HepG2 (cell line): ENCODE measurements around the gene DHRS4L2. TPM values are rescaled to one million over a fixed set of nuclear protein-coding genes. Genes with fewer than 3 reads are reported as not detected.

Experiments
- CENPX ChIP-seq: sonication (generic); formaldehyde crosslinking; IDR thresholded peaks from 2 replicates; pipeline ENCODE4 v1.9.0; 2021; ENCODE audit warnings: mild to moderate bottlenecking, missing genetic modification reagents, moderate library complexity
- MED13 ChIP-seq: sonication (generic); formaldehyde crosslinking; IDR thresholded peaks from 2 replicates; pipeline ENCODE4 v1.5.0; 2020; ENCODE audit warnings: missing genetic modification reagents
- NFIB ChIP-seq: sonication (generic); formaldehyde crosslinking; IDR thresholded peaks from 2 replicates; pipeline ENCODE4 v1.9.0; 2021; ENCODE audit warnings: missing genetic modification reagents, mild to moderate bottlenecking, borderline replicate concordance
- PPARG ChIP-seq: conservative IDR thresholded peaks from 2 replicates; pipeline ENCODE4 v1.6.1; 2016; ENCODE audit warnings: missing biosample characterization, missing genetic modification reagents
- SMAD9 ChIP-seq: sonication (generic); formaldehyde crosslinking; IDR thresholded peaks from 2 replicates; pipeline ENCODE4 v1.5.1; 2020; ENCODE audit warnings: mild to moderate bottlenecking, missing genetic modification reagents
- ZNF230 ChIP-seq: sonication (generic); formaldehyde crosslinking; IDR thresholded peaks from 2 replicates; pipeline ENCODE4 v1.4.0; 2020; ENCODE audit warnings: mild to moderate bottlenecking, missing genetic modification reagents
- ZNF292 ChIP-seq: sonication (generic); formaldehyde crosslinking; IDR thresholded peaks from 2 replicates; pipeline ENCODE4 v1.8.1; 2022; ENCODE audit warnings: mild to moderate bottlenecking, low read depth, missing genetic modification reagents, borderline replicate concordance
- ZNF431 ChIP-seq: sonication (generic); formaldehyde crosslinking; IDR thresholded peaks from 2 replicates; pipeline ENCODE4 v1.9.0; 2022; ENCODE audit warnings: missing genetic modification reagents, low read depth, mild to moderate bottlenecking, borderline replicate concordance
- ZNF546 ChIP-seq: sonication (generic); formaldehyde crosslinking; conservative IDR thresholded peaks from 2 replicates; pipeline ENCODE4 v1.8.1; 2023; ENCODE audit warnings: mild to moderate bottlenecking, missing genetic modification reagents
- ZNF558 ChIP-seq: sonication (generic); formaldehyde crosslinking; IDR thresholded peaks from 2 replicates; pipeline ENCODE4 v1.9.0; 2022; ENCODE audit warnings: mild to moderate bottlenecking, missing genetic modification reagents, borderline replicate concordance
- ZNF768 ChIP-seq: sonication (generic); formaldehyde crosslinking; IDR thresholded peaks from 2 replicates; pipeline ENCODE4 v1.4.0; 2020; ENCODE audit warnings: missing genetic modification reagents
- ZNF782 ChIP-seq: sonication (generic); formaldehyde crosslinking; IDR thresholded peaks from 2 replicates; pipeline ENCODE4 v1.4.0; 2020; ENCODE audit warnings: missing genetic modification reagents, mild to moderate bottlenecking, borderline replicate concordance
- polyA plus RNA-seq, 8 experiments: library from polyadenylated mRNA; depleted of rRNA in 3 of 8; stranded (reverse) in 7 of 8; unstranded in 1 of 8; fragments of >200 nt; fragmentation: Illumina TruSeq in 4 of 8; extraction: Trizol in 4 of 8; gene quantifications; 2 replicates each; pipeline versions ENCODE4 v1.2.1 to v1.2.3, GENCODE V29; 2011 to 2016; ENCODE audit warnings: low read depth in 4 of 8, missing spikeins in 1 of 8, mixed read lengths in 1 of 8; ENCODE audit not compliant: insufficient read depth in 1 of 8
- total RNA-seq, 5 experiments: library from RNA; depleted of rRNA; stranded (reverse); fragments of >200 nt; fragmentation: Illumina TruSeq; extraction: Trizol; gene quantifications; 2 replicates each; pipeline ENCODE4 v1.2.3, GENCODE V29; 2016; ENCODE audit warnings: low read depth in 1 of 5
- TF ChIP-seq, protein P1 (sequence below): sonication (generic); formaldehyde crosslinking; IDR thresholded peaks from 2 replicates; pipeline ENCODE4 v1.5.0; 2020; ENCODE audit warnings: mild to moderate bottlenecking, missing genetic modification reagents
- TF ChIP-seq, protein P2 (sequence below): sonication (generic); formaldehyde crosslinking; IDR thresholded peaks from 2 replicates; pipeline ENCODE4 v1.5.1; 2020; ENCODE audit warnings: missing genetic modification reagents, mild to moderate bottlenecking, borderline replicate concordance
- TF ChIP-seq, protein P3 (sequence below): sonication (generic); formaldehyde crosslinking; IDR thresholded peaks from 2 replicates; pipeline ENCODE4 v1.8.1; 2023; ENCODE audit warnings: mild to moderate bottlenecking, moderate library complexity, missing genetic modification reagents
- TF ChIP-seq, protein P4 (sequence below): sonication (generic); formaldehyde crosslinking; IDR thresholded peaks from 2 replicates; pipeline ENCODE4 v1.4.0; 2020; ENCODE audit warnings: low read depth, missing genetic modification reagents
- TF ChIP-seq, protein P5 (sequence below): sonication (generic); formaldehyde crosslinking; IDR thresholded peaks from 2 replicates; pipeline ENCODE4 v1.4.0; 2020; ENCODE audit warnings: mild to moderate bottlenecking, missing genetic modification reagents

The DHRS4L2 gene
- total and polyA plus RNA-seq, 2 of the 13 experiments (the other 11 are each of a cell fraction or from before 2014, with no cell fraction given): 24.7 to 38.2 TPM

DNA sequence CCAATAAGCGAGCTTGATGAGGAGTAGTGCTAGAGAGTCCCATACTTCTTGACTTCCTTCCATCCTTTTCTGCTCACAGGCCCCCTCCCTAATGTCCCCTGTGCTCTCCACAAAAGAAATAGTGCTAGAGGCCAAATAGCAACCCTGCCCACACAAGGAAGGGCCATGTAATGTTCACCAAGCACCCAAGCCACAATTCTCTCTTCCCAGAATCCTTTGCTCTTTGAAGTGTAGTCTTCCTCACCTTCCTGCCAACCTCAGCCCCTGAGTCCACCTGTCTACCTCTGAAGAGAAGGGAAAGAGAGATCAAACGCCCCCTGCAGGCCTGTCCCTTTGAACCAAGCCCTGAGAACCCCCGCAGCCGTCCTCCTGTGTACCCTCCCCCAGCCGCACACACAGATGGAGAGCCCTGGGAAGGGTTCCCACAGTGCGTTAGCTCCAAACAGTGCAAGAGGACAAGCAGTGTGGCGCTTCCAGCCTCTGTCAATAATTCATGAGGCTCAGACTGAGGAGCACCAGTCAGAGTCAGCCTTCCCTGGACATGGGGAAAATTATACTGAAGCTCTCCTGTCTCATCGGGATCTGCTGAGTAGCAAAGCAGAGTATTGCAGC is 37.0 kb upstream of the DHRS4L2 start (continued):
- TF ChIP-seq, protein P1, sequence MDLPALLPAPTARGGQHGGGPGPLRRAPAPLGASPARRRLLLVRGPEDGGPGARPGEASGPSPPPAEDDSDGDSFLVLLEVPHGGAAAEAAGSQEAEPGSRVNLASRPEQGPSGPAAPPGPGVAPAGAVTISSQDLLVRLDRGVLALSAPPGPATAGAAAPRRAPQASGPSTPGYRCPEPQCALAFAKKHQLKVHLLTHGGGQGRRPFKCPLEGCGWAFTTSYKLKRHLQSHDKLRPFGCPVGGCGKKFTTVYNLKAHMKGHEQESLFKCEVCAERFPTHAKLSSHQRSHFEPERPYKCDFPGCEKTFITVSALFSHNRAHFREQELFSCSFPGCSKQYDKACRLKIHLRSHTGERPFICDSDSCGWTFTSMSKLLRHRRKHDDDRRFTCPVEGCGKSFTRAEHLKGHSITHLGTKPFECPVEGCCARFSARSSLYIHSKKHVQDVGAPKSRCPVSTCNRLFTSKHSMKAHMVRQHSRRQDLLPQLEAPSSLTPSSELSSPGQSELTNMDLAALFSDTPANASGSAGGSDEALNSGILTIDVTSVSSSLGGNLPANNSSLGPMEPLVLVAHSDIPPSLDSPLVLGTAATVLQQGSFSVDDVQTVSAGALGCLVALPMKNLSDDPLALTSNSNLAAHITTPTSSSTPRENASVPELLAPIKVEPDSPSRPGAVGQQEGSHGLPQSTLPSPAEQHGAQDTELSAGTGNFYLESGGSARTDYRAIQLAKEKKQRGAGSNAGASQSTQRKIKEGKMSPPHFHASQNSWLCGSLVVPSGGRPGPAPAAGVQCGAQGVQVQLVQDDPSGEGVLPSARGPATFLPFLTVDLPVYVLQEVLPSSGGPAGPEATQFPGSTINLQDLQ (CRISPR knock-in tag): 0 out of 2 replicates have a peak, but pooled peaks have one; percentile 56
- TF ChIP-seq MED13 (CRISPR knock-in tag): no peak
- TF ChIP-seq, protein P2, sequence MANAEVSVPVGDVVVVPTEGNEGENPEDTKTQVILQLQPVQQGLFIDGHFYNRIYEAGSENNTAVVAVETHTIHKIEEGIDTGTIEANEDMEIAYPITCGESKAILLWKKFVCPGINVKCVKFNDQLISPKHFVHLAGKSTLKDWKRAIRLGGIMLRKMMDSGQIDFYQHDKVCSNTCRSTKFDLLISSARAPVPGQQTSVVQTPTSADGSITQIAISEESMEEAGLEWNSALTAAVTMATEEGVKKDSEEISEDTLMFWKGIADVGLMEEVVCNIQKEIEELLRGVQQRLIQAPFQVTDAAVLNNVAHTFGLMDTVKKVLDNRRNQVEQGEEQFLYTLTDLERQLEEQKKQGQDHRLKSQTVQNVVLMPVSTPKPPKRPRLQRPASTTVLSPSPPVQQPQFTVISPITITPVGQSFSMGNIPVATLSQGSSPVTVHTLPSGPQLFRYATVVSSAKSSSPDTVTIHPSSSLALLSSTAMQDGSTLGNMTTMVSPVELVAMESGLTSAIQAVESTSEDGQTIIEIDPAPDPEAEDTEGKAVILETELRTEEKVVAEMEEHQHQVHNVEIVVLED (CRISPR knock-in tag): 0 out of 2 replicates have a peak, but pooled peaks have one; percentile 48
- TF ChIP-seq ZNF768: 0 out of 2 replicates have a peak, but pooled peaks have one; percentile 33
- no peak for TF ChIP-seq PPARG (CRISPR knock-in tag)
- 0 out of 2 replicates have a peak, but pooled peaks have one; percentile 59 for TF ChIP-seq SMAD9 (CRISPR knock-in tag)
- peak; percentile 44; the same call in 1 of the 2 replicates for TF ChIP-seq ZNF546
- TF ChIP-seq, protein P3, sequence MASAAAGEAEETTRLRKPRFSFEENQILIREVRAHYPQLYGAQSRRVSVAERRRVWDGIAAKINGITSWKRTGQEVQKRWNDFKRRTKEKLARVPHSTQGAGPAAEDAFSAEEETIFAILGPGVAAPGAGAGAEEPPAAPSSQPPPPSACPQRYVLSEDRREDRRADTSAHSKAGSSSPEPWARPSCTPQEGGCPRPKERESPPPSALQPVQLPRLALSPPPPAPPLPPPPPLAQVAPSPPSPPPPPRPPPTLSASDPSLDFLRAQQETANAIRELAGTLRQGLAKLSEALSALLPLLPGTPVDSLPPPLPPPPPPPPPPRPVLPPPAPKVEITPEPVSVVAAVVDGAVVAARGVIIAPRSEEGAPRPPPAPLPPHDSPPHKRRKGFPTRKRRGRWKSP (CRISPR knock-in tag): peak; percentile 79; the same call in 1 of the 2 replicates
- peak; percentile 58; the same call in 1 of the 2 replicates for TF ChIP-seq ZNF782
- peak; percentile 82; the same call in 1 of the 2 replicates for TF ChIP-seq ZNF431 (CRISPR knock-in tag)
- TF ChIP-seq, protein P4, sequence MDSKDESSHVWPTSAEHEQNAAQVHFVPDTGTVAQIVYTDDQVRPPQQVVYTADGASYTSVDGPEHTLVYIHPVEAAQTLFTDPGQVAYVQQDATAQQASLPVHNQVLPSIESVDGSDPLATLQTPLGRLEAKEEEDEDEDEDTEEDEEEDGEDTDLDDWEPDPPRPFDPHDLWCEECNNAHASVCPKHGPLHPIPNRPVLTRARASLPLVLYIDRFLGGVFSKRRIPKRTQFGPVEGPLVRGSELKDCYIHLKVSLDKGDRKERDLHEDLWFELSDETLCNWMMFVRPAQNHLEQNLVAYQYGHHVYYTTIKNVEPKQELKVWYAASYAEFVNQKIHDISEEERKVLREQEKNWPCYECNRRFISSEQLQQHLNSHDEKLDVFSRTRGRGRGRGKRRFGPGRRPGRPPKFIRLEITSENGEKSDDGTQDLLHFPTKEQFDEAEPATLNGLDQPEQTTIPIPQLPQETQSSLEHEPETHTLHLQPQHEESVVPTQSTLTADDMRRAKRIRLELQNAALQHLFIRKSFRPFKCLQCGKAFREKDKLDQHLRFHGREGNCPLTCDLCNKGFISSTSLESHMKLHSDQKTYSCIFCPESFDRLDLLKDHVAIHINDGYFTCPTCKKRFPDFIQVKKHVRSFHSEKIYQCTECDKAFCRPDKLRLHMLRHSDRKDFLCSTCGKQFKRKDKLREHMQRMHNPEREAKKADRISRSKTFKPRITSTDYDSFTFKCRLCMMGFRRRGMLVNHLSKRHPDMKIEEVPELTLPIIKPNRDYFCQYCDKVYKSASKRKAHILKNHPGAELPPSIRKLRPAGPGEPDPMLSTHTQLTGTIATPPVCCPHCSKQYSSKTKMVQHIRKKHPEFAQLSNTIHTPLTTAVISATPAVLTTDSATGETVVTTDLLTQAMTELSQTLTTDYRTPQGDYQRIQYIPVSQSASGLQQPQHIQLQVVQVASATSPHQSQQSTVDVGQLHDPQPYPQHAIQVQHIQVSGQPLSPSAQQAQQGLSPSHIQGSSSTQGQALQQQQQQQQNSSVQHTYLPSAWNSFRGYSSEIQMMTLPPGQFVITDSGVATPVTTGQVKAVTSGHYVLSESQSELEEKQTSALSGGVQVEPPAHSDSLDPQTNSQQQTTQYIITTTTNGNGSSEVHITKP (CRISPR knock-in tag): peak; percentile 56; the same call in 1 of the 2 replicates
- peak; percentile 82; the same call in 1 of the 2 replicates for TF ChIP-seq ZNF292 (CRISPR knock-in tag)
- TF ChIP-seq ZNF558 (CRISPR knock-in tag): no peak
- TF ChIP-seq, protein P5, sequence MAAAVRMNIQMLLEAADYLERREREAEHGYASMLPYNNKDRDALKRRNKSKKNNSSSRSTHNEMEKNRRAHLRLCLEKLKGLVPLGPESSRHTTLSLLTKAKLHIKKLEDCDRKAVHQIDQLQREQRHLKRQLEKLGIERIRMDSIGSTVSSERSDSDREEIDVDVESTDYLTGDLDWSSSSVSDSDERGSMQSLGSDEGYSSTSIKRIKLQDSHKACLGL (CRISPR knock-in tag): no peak
- 0 out of 2 replicates have a peak, but pooled peaks have one; percentile 16 for TF ChIP-seq ZNF230 (CRISPR knock-in tag)
- no peak for TF ChIP-seq CENPX (CRISPR knock-in tag)
- TF ChIP-seq NFIB (CRISPR knock-in tag): no peak
